ENCODE results near the gene EFCAB11. TPM values are rescaled to one million over a fixed set of nuclear protein-coding genes. Genes with fewer than 3 reads are reported as not detected.

Gene EFCAB11
- total and polyA plus RNA-seq, 2 of the 4 experiments (the other 2 are of a cell fraction) = 2.2 to 5.3 TPM

- no peak overlapping the region for H3K27ac ChIP-seq (ENCODE audit: insufficient read depth, low read length)
- no peak overlapping the region for H2BK15ac ChIP-seq (ENCODE audit: low read depth, low read length)
- H4K8ac ChIP-seq (ENCODE audit: low read depth in 2 of 2, low read length in 2 of 2) = no peak overlapping the region
- H2BK120ac ChIP-seq (ENCODE audit: low read depth, low read length) = no peak overlapping the region
- no peak overlapping the region for H3K56ac ChIP-seq (ENCODE audit: extremely low read depth, insufficient read depth, low read length)
- no peak overlapping the region for H3K4ac ChIP-seq (ENCODE audit: low read depth, low read length)
- ChIA-PET POLR2A (ENCODE audit: unreplicated experiment) (no interaction called here), CTCF (no interaction called here)
- H3K23ac ChIP-seq (ENCODE audit: low read depth, low read length) = no peak overlapping the region
- no peak overlapping the region for H2BK5ac ChIP-seq (ENCODE audit: low read depth, low read length, poor library complexity, severe bottlenecking)
- no peak overlapping the region for H2AK5ac ChIP-seq (ENCODE audit: low read depth, low read length)
- no peak overlapping the region for H3K4me2 ChIP-seq (ENCODE audit: low read depth, low read length)
- dilution Hi-C loops (cut with HindIII; ENCODE audit: low sequenced_read_pairs, unreplicated experiment) = no loop called here
- H3K9ac ChIP-seq (ENCODE audit: low read depth, low read length) = no peak overlapping the region
- no peak overlapping the region for H3K4me3 ChIP-seq (ENCODE audit: insufficient read depth, low read depth, low read length)
- no peak overlapping the region for H4K5ac ChIP-seq (ENCODE audit: low read depth, low read length)
- no peak overlapping the region for H2BK20ac ChIP-seq (ENCODE audit: low read depth, low read length)
- no TSS peak for BruUV-seq (replicated peaks)
- no peaks in the 10 kb centered on the region for H3K9me1 ChIP-seq (ENCODE audit: insufficient read depth, low read length)
- H3K27me3 ChIP-seq (ENCODE audit: control insufficient read depth, insufficient read depth, low read length) = no peaks in the 10 kb centered on the region
- H3K4me1 ChIP-seq (ENCODE audit: control insufficient read depth, insufficient read depth, low read length) = no peaks in the 10 kb centered on the region
- intact Hi-C loops (cut with micrococcal nuclease) = no loop called here
- DNase-seq (no peak), ATAC-seq (ENCODE audit: low read depth) (no peak)
- in situ Hi-C loops (cut with MboI; ENCODE audit: low sequenced_read_pairs) = loop anchor here (25.0 kb wide), 1 partner anchor 1285 kb away; no protein-coding TSS in a partner anchor
- H2AK9ac ChIP-seq (replicated peaks; ENCODE audit: low read depth, low read length, poor library complexity) = no peak overlapping the region
- no peak overlapping the region for H4K91ac ChIP-seq (ENCODE audit: insufficient read depth, low read depth, low read length)
- H2AFZ ChIP-seq (replicated peaks; ENCODE audit: low read length, poor library complexity) = no peak overlapping the region
- H3K79me1 ChIP-seq (ENCODE audit: low read depth in 1 of 2, low read length in 2 of 2) = no peaks in the 10 kb centered on the region
- no peak overlapping the region for H3K18ac ChIP-seq (ENCODE audit: low read depth, low read length)
- H3K14ac ChIP-seq (replicated peaks; ENCODE audit: low read depth, low read length) = no peak overlapping the region
- peaks cover 3% of the 10 kb centered on the region; the same call in 1 of the 2 replicates for H3K36me3 ChIP-seq (ENCODE audit: control insufficient read depth, insufficient read depth, low read length)
- no peaks in the 10 kb centered on the region for H4K20me1 ChIP-seq (ENCODE audit: insufficient read depth, low read length)
- no peaks in the 10 kb centered on the region for H3K9me3 ChIP-seq (ENCODE audit: control insufficient read depth, insufficient read depth, low read length)
- TF ChIP-seq CHD1 (IDR thresholded peaks at IDR 0.05; ENCODE audit: low read depth, low read length) (no peak), RAD21 (IDR thresholded peaks at IDR 0.05; ENCODE audit: low read length) (no peak), NFE2L2 (IDR thresholded peaks at IDR 0.05; ENCODE audit: low read depth, low read length) (no peak), MAFK (IDR thresholded peaks at IDR 0.05; ENCODE audit: low read depth, low read length) (no peak), POLR2A (IDR thresholded peaks at IDR 0.05; ENCODE audit: low read depth, low read length) (no peak), RCOR1 (IDR thresholded peaks at IDR 0.05; ENCODE audit: insufficient replicate concordance, low read length) (no peak), MXI1 (IDR thresholded peaks at IDR 0.05; ENCODE audit: borderline replicate concordance, low read depth, low read length) (no peak)
Observed at GRCh38 chr14:89947344-89947743, 7.2 kb downstream of the EFCAB11 start.
